HG03354 (cell line): Measurements from ENCODE around the gene CBFA2T3.

Source experiments
- ATAC-seq: cut with Tn5 transposase; IDR thresholded peaks from one replicate; pipeline ENCODE4 v1.9.1; 2021; ENCODE audit warnings: mild to moderate bottlenecking; ENCODE audit not compliant: unreplicated experiment, poor library complexity, severe bottlenecking

Gene CBFA2T3

DNA sequence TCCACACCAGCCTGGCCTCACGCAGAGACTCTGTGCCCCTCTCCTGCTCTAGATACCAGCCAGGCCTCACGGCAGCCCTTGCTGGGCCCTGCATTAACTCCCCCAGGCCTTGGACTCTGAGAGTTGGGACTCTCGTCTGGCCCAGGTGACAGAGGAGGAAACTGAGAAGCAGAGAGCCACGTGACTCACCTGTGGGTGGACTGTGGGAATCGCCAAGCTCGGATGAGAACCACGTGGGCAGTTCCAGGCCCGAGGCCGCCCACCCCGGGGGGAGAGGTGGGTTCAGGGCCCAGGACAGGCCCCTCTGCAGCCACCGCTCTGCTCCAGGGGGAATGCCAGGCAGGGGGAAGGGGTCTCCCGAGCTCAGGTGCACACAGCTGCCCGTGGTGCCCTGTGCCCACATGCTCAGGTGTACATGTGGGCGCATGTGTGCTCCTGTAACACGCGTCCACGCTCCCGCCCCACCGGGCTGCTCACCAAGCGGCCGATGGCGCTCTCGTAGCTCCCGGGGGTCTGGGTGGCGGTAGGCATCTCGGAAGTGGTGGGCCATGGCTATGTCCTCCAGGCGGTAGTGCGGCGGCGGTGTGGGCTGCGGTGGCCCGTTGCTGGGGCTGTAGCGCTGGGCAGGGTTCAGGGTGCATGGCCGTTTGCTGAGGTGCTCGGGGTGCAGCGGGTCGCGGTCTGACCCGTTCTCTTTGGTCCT lies 92.3 kb downstream of the CBFA2T3 start:
- no peak for ATAC-seq

DNA sequence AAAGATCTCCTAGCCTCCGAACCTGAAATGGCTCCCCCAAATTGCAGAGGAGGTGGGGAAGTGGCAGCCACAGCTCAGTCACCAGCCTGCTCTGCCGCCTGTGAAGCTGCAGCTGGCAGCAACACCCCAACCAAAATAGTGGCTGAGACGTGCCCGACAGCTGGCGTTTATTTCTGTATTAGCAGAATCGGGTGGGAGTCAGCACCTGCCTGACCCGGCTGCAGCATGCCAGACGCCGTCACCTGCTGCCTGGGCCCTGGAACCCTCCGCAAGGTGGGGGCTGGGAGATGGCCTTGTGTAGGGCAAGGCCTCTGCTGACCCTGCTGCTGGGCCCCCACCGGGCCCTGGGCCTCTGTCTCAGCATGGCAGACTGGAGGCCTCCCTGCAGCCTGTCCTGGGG lies 93.1 kb downstream of the CBFA2T3 start:
- ATAC-seq, result no peak

GRCh38 chr16:88883117-88883895 lies 93.7 kb downstream of the CBFA2T3 start:
- no peak for ATAC-seq

- no peak for ATAC-seq
These were observed 94.5 kb downstream of the CBFA2T3 start for GRCh38 chr16:88882358-88883030.

DNA sequence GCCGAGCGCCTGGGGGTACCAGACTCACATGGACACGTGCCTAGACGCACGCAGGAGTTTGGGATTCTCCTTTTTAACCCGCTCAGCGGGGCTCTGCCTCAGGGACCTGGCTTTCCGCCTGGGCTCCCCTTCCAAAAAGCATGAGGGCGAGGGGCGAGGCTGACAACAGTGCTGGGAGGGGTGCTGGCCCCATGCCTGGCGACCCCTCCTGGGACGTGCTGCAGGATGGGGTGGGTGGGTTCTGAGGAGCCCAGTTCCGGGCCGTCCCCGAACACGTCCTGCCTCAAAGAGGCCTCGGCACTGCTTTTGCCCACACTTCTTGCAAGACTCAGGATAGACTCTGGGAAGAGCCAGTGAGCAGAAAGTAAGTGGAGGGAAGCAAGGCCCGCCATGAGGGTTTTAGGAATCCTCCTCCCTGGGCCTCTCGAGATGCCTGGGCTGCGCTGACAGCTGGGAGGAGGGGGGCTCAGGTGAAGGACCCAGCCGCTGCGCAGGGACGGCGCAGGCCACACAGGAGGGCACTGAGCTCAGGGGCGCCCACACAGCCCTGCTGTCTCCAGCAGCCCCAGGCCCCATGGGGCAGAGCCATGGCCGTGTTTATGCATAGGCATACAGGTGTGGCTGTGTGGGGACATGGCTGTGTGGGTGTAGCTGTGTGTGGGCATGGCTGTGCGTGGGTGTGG lies 95.2 kb downstream of the CBFA2T3 start:
- no peak for ATAC-seq

GRCh38 chr16:88881007-88881615 lies 95.9 kb downstream of the CBFA2T3 start:
- ATAC-seq, result no peak

DNA sequence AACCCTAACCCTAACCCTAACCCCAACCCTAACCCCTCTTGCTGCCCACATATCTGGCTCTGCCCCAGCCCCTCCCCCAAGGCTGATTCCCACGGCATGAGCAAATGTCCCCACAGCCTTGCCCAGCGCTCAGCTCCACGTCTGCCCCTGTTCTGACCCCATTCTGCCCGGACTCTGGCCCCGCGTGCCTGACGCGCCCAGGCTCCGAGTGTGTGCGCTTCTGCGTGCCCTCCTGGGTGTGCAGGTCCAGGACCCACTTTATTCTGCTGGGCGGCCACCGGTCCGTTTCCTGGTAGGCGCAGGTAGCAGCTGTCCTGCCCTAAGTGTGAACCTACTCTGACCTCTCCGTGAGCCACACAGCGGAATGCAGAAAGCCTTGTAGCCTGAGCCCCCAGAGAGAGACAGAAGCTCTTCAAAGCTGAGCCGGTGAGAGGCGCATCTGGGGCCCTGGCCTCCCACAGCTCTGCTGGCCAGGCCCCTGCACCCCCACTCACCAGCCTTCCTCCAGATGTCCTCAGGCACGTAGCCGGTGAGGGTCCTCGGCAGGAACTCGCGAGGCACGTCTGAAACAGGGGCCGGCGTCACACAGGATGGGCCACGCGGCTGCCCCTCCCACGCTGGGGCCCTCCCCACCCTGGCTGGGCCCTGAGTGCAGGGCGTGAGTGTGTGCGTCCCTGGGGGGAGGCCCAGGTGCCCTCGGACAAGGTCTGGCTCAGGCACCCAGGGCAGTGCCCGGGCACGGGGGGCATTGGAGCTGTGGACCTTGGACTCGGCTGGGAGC lies 96.6 kb downstream of the CBFA2T3 start:
- ATAC-seq, result no peak

DNA sequence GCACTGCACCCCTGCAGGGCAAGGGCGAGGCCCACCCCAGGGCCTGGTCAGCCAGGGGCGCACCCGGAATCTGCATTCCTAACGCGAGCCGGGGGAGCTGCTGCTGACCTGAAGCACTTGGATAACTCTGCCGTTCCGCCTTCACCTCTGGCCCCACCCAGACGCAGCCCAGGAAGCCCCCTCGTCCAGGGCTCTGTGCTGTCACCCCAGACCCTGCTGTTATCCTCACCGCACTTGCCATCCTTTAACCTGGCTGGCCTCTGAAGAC lies 97.3 kb downstream of the CBFA2T3 start:
- no peak for ATAC-seq

GRCh38 chr16:88878967-88879787 lies 97.8 kb downstream of the CBFA2T3 start:
- no peak for ATAC-seq

DNA sequence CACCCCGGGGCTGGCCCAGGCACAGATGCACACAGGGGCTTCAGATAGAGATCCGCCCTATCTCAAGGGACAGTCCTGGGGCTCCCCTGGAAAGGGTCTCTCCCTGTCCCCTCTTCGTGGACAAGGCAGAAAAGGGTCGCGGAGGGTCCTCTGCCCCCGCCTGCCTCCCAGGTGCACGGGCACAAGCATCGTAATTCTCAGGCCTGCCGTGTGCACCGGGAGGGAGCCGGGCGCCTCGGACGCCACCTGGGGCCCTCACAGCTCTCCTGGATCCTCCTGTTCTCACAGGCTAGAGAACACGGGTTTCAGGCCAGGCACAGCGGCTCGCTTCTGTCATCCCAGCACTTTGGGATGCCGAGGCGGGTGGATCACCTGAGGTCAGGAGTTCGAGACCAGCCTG lies 98.7 kb downstream of the CBFA2T3 start:
- no peak for ATAC-seq

DNA sequence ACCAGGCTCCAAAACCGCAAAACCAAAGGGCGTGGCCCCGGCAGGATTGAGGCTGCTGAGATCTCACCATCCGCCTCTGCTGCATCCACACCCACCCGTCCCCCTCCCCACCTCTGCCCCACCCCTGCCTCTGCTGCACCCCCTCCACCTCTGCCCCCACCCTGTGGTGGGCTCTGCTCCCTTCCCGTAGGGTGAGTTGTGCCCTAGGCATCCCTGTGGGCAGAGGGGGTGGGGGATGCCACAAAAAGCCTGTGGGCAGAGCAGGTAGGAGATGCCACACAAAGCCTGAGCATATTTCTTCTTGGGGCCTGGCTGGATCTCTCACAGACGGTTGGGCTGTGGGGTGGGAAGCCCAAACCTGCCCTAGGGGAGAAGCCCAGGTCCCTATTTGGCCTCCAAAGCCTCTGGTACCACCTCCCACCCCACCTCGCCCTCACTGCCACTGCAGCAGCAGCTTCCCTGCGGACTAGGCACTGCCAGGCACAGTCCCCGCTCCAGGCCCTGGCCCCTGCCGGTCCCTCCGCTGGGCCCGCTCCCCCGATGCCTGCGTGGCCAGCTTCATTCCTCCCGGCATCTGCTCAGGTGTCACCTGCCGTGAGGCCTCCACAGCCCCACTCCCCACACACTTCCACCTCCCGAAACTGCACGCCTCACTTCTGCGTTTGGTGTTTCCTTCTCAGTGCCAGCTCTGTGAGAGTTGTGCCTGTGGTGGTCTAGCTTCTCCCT lies 99.3 kb downstream of the CBFA2T3 start:
- no peak for ATAC-seq

- ATAC-seq, result no peak
These were observed 100.0 kb downstream of the CBFA2T3 start for GRCh38 chr16:88876942-88877526.

- no peak for ATAC-seq
These were observed 101.2 kb downstream of the CBFA2T3 start for GRCh38 chr16:88875703-88876234.

DNA sequence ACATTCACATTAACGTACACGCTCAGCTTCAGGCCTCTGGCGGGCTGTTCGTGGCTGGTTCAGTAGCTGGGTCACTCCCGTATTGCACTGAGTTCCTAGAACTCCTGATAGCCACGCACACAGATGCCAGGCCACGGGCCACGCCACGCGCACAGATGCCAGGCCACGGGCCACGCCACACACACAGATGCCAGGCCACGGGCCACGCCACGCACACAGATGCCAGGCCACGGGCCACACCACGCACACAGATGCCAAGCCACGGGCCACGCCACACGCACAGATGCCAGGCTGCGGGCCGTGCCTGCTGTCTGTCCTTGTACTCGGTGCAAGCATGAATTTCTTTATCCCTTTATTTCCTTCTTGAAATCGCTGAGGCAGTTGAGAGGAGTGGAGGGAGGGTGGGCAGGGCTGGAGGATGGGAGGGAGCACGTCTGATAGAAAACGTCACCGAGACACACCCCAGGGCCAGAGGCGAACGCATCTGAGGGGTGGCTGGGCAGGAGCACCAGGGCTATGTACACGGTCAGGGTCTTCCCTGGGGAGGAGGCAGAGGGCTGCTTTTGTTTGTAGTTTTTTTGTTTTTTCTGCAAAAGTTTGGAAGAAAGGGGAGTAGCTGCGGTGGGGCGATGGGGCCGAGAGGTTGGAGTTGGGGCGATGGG lies 101.9 kb downstream of the CBFA2T3 start:
- no peak for ATAC-seq

DNA sequence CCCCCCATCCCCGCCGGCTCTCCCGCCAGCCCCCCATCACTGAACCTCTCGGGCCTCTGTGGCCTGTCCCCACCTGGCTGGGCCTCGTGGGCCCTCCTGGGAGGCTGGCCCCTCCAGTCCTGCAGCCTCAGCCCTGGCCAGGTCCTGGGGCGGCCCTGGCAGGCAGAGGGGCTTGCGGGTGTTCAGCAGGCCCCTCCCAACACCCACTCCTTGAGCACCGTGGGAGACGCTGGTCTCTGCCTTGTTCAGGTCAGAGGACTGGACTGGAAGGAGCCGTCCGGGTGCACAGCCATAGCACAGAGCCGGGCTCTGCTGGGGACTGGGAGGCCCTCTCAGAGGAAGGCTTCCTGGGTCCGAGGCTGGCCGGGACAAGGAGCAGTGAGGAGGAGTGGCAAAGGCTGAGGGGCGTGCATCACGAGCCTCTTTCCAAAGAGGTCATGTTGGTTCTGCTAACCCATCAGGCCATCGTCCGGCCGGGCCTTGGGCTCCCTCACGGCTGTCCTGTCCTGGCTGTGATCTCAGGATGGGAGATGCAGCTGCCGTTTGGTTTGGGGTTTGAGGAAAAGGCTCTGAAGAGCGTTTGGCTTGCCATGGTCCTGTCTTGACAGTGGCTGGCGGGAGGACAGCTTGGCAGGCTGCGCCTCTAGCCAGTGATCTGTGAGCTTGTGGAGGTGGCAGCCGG lies 104.2 kb downstream of the CBFA2T3 start:
- no peak for ATAC-seq

GRCh38 chr16:88871730-88872416 lies 105.1 kb downstream of the CBFA2T3 start:
- no peak for ATAC-seq
